HG03520 (cell line): ENCODE data around the gene TPCN2.

Source experiments
- ATAC-seq: cut with Tn5 transposase; IDR thresholded peaks from one replicate; pipeline ENCODE4 v1.9.1; 2021; ENCODE audit warnings: mild to moderate bottlenecking, moderate library complexity; ENCODE audit not compliant: unreplicated experiment

TPCN2 gene

DNA sequence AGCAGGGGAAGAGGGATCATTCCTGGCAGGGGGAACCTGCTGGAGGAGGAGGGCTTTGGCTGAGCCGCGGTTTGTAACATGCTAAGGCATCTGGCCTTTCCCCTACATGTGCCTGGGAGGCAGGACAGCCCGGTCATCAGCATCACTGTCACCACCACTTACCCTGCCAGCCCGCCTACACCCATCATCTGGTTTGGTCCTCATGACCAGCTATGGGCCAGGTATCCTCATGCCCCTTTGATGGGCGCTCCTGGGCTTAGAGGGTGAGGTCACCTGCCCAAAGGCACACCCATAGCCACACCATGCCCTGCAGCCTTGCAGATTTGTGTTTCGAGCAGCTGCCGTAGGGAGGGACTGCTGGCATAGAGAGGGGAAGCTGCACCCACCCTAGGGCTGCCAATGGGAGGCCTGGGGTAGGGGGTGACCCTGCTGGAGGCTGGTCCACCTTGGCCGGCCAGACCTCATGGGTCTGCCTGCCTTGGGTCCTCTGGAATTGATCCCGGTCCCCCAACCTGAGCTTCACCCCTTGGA, 38.3 kb upstream of the TPCN2 start:
- no peak for ATAC-seq

DNA sequence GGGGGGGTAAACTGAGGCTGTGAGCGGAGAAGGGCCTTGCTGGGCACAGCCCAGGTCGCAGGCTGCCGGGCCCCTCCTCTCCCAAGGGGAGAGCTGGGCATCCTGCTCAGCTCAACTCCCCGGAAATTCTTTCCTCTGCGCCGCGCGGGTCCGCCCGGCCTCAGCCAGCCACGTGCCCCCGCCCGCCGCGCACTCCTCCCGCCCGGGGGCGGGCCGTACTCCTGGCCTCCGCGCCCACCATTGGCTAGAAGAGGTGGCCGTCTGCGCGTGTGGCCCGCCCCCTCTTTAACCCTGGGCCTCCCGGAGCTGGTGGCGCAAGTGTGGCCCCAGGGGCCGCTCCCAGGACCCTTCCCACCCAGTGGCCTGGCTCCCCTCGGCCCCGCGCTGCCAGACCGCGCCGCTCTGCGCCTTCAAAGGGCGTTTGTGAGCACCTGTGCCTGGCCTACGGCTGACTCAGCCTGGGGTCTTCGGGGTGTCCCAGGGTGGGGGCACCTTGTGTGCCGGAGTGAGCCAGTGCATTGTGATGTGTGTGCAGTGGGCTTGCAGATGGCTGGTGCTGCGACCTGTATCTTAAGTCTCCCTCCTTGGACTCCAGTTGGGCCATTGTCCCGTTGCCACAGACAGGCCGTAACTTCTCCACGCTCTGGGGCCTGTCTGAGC, 37.6 kb upstream of the TPCN2 start:
- no peak for ATAC-seq

DNA sequence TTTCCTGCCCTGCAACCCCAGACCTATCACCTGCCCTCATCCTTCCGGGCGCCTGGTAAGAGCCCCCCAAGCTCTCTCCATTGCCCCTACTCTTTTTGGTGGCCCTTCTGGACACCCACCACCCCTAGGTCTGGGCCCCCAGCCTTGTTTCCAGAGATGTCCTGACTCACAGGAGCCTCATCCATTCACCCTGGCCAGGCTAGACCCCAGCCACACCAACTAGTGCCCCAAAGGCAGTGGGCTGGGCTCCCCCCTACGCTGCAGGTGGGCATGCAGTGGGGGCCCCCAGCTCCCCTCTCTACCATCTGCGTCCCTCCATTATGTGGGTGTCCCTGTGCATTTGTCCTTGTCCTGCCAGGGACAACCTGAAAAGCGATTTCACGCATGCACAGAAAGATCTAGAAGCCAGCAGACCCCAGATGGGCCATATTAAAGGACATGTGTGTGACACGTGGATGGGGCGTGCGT, 37.1 kb upstream of the TPCN2 start:
- ATAC-seq, result no peak

DNA sequence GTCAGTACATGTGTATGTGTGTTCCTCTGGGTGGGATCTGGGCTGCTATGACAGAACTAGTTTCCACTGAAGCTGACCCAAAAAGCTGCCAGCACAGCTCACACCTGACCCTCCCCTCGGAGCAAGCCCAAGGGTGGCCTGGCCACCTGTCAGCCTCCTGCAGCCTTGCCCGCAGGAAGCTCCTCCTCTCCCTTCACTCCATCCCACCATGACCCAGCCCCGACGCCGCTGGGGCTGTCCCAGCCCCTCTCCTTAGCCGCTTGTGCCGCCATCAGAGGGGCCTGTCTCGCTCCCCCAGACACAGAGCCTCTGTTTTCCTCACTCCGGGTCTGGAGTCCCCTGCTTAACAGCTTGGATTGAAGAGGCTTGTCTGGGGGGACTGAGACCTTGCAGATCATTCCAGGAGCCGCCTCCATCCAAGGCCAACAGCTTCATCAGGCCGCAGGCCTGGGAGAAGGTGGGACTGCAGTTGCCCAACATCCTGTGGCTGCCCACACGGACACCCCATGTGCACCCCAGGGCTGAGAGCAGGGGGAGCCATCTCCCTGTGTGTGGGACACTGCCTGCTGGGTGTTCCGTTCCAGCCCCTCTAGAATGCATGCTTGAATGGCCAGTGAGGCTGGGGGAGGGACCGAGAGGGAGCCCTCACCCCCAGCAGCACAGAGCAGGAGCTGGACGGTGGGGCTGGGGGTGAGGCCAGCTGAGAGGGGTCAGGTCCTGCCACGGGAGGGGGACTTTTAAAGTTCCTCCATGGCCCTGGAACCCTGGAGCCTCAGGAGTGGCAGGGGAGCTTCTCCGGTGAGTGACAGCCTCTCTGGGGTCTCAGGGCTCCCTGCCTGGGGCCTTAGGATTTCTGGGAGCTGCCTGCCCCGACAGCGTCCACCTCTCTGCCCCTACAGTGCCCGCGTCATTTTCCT, 36.4 kb upstream of the TPCN2 start:
- no peak for ATAC-seq

DNA sequence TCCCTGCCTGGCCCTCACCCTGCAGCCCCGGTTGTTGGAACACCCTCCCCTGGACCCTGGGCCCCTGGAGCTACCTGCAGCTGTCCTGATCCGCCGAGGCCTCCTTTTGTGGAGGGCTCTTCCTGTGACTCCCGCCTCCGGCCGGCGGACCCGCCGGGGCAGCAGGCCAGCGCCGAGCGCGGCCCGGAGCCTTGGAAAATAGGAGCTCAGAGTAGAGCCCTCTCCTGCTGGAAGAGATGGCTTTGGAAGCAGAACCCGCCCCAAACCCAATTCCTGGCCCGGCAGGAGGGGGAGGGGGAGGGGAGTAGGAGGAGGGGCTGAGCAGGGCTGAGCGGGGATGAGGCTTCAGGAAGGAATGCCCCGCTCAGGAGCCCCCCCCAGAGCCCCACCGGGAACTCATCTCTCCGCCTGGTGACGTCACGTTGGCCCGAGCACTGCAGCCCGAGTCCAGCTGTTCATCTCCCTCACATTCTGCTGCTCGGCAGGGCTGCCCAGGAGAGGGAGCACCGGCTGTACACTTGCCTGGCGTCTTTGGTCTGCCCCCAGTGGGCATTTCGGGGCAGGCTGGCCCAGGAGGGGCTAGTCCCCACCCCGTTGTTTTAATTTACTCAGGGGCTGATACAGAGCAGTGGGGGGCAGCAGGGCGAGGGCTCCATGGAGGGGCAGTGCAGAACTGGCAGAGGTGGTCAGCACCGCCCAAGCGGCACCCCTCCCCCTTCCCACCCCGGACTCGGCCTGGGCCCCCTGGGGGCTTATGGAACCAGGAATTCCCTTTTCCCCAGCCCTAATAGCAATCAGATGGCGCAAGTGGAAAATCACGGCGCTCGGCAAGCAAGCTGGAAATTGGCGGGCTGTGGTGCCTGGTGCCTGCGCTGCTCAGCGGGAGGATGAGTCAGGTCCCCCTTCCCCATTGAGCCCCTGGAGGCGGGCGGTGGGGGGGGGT, 35.5 kb upstream of the TPCN2 start, which contains the start of gene MRGPRF:
Gene MRGPRF (minus strand): TSS at position 238 of the 943 bp plus-strand sequence. CDS start 3,345 bp downstream, outside the sequence.
- no peak for ATAC-seq

DNA sequence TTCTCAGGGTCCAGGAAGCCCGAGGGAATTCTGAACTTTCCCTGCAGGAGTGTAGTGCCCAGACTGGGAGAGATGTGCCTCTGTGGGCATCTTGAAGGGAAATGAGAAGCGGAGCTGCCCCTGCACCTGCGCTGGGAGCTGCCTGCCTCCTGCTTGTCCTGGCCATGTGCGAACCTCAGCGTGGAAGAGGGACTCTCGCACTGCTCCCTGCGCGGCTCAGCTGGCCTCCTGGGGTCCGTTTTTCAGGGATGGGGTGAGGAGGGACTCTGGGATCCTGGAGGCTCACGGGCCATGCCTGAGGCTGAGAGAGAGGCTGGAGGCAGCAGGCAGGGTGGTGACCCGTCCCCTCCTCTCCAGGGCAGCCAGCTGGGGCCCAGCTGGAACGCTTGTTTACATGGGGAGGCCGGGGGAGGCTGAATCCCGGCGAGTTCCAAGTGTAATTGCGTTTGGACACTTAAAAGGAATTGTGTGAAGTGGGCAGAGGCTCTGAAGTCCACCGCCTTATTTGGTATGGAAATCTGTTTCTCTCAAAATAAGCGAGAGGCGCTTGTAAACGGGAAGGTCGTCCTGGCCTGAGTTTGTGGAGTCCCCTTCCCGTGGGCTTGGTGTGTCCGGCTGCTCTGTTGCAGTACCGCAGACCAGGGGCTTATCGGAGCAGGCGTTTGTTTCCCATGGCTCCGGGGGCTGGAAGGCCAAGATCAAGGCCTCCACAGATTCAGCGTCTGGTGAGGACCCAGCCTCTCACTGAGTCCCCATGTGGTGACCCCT, 34.5 kb upstream of the TPCN2 start:
- no peak for ATAC-seq

DNA sequence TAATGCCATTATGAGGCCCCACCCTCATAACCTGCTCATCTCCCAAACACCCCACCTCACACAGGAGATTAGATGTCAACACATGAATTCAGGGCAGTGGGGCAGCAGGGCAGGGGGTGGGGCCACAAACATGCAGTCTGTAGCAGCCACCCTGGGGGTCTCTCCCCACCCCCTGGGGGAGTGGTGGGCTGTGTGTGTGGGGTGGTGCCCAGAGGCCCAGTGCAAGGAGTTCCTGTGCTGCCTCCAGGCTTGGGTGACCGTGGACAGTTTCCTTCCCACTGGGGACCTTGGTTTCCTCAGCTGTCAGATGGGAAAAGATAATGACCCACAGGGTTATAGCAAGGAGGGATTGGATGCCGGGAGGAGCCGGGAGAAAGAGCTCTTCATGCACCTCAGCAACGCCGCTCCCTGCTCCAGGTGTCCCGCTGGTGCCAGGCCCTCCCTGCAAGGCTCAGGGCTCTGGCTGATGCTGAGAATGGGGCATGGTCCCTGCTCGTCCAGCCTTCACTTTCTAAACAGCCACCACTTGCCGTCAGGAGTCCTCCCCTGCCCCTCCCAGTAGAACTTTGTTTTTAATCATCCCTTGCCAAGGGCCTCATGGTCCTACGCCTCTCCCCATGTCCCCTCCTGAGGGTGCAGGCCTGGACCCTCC, 33.7 kb upstream of the TPCN2 start:
- ATAC-seq, result no peak

DNA sequence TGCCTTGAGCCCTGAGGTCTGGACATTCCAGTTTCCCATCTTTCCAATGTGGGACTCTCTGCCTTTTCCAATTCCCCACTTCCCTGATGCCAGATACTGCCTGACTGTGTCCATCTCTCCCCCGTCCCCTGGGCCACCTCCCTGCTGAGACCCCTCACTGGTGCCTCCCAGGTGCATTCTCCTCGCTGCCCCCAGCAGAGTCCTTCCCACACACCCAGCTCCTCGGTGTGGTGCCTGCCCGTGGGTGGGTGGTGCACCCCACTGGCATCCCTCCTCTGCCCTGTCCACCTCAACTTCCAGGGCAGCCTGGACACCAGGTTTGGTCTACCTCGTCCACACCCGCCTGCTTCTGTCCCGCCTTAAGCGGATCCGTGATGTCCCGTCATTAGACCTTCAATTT, 30.8 kb upstream of the TPCN2 start:
- no peak for ATAC-seq

DNA sequence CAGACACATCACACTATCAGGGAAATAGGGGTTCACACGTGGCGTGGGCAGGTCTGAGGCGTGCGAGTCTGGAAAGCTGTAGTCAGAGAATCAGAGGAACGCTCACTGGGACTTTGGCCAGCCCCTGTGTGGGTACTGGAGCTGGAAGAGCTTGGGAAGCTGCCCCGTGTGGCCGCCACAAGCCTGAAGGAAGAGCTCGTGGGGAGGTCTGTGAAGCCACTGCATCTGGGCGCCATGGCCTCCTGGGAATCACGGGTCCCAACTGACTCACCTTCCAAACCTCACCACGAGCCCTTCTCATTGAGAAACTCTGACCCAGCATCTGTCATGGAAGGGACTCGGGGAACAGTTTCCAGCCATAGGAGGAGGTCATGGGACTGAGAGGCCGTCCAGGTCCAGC, 29.8 kb upstream of the TPCN2 start:
- ATAC-seq, result no peak

DNA sequence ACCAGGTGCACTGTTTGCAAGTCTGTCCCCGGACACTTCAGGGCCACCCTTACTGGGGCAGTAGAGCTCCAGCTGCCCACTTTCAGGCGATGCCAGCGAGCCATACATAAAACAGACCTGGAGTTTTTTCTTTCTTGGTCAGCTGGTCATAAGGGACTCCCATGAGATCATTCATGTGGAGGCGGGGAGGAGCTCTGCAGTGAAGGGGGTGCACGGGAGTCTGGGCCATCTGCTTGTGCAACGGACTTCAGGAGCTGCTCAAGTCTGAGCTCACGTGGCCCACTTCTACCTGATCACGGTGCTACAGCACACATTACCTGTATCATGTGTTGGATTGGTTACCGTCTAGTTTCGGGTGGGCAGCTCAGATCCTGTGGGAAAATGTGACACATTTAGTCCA, 26.5 kb upstream of the TPCN2 start:
- no peak for ATAC-seq

DNA sequence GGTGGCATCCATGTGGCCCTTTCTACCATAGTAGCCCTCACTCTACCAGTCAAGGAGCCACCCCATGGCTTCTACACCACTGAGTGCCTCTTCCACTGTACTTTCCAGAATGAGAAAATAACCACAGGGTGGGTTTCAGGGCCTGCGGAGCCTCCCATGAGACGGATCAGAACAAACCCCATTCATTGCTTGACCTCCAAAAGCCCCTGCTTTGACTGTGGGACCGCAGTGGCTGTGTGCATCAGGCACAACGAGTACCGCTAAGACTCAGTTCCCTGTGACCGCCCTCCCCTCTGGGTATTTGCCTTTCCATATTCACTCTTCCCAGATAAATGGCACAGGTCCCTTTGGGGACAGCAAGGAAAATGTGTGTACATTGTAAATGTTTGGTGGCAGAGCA, 24.2 kb upstream of the TPCN2 start:
- no peak for ATAC-seq

DNA sequence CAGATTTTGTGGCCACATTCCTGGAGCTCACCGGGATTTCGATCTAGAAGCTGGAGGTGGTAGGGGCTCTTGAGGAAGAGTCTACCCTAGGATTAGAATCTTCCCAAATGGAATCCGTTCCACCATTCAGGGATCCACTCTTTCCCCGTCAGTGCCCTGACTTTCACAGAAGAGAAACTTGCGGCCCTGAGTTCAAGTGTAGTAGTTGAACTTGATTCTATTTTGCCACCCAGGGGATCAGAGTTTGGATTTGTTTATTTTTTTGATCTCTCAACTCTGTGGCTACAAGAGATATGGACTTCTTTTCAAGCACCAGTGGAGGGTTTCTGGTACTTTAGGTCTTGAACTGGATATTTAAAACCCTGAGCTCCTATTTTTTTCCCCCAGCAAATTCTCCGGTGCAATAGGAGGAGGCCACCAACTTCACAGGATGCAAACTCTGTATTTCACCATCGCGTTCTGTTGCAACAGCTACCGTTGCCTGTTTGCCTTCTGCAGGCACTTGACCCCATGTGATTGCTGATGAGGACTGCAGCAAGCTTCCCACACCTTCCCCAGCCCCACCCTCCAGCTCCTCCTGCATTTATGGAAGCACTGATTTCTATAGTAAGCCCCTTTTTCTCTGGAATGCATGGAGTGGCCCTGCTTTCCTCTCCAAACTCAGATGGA, 20.9 kb upstream of the TPCN2 start:
- no peak for ATAC-seq

DNA sequence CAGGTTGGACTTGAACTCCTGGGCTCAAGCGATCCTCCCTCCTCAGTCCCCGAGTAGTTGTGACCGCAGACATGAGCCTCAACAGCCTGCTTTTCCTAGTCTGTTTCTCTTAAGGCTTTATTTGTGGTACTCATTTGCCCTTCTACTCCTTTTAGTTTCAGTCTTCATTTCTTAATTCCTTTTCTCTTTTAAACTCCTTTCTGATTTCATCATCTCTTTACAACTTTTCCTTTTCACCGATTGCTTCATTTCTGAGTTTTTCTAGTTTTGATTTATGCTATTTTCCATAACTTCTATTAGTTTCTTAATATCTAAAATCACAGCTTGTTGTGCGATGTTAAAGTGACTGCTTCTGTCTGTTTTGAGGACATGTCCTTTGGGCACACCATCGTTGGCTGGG, 18.4 kb upstream of the TPCN2 start:
- ATAC-seq, result no peak

DNA sequence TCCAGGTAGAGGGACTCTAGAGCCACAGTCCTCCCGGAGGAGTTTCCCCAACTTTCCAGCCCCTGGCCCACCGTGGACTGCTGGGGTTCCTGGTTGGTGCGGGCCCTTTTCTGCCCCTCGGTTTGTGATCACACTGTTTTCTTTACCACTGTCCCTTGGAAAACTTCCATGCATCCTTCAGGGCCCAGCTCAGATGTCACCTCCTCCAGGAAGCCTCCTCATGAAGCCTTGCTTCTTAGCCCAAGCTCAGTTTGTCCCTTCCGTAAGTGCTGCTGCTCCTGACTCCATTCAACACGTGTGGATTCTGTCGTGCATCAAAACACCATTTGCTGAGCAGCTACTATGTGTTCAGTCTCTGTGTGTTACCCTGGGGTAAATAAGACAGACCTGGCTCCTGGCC, 15.9 kb upstream of the TPCN2 start:
- no peak for ATAC-seq

DNA sequence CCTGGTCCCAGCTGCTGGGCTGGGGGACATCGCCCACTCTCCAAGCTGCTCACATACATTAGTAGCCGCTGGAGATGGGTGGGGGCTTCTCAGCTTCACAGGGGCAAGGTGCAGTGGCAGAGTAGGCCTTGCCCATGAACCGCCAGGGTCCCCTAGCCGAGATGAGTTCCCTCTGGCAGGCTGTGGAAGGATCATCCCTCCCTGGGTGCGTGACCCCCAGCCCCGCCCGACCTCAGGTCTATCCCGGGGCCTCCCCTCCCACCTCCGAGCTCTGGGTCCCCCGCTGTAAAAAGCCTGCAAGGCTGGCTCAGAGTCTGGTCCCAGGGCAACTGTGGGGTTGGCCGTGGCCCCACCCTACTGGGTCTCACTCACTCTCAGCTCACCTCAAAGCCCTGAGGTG, 15.3 kb upstream of the TPCN2 start:
- no peak for ATAC-seq

DNA sequence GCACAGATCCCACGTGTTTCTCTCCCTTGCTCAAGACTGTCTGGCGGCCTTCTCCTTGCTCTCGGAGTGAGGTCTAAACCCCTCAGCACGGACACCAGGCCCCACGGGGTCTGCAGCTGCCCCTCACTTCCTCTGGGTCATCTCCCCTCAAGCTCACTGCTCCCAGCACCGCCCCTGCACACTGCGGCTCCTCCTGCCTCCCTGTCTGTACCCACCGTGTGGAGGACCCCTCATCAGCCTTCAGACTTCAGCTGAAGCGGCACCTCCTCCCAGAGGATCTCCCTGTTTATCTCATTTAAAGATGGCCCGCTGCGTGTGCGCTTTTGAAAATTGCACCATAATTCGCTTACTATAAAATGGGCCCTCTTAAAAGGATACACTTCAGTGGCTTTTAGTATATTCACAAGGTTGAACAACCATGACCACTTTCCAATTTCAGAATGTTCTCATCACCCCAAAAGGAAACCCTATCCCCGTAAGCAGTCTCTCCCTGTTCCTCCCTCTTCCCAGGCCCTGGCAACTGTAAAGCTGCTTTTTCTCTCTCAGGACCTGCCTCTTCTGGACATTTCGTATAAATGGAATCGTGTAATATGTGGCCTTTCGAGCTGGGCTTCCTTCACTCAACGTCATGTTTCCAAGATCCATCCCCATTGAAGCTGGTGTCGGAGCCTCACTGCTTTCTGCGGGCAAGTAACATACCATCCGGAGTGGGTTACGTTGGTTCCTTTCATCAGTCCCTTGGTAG, 14.4 kb upstream of the TPCN2 start:
- no peak for ATAC-seq

DNA sequence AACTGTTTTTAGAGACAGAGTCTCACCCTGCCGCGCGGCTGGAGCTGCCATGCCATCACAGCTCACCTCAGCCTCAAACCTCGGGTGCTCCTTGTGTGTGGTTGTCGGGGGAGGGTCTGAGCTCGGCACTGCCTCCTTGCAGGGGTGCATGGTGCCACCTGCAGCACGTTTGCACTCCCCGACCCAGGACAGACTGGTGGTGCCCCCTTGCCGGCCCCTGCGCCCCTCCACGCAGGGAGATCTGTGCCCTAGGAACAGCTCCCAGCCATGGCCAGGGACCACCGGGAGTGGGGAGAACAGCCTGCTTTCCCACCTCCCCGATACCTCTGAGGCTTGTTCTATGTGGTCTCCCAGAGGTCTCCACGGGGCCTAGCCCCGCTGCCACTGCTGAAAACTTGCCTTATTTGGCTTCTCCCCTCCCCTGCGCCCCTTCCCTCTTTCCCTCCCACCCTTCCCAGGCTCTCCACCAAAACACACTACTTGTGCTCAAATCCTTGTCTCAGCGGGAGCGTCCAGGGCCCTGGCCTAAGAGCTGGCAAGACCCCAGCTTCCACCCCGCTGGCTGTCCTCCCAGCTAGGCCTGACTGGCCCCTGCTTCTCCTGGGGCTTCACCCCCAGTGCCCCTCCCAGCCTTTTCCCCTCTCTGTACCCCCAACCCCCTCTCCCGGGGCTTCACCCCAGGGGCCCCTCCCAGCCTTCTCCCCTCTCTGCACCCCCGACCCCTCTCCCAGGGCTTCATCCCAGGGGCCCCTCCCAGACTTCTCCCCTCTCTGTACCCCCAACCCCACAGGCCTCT, 13.4 kb upstream of the TPCN2 start:
- ATAC-seq, result no peak

DNA sequence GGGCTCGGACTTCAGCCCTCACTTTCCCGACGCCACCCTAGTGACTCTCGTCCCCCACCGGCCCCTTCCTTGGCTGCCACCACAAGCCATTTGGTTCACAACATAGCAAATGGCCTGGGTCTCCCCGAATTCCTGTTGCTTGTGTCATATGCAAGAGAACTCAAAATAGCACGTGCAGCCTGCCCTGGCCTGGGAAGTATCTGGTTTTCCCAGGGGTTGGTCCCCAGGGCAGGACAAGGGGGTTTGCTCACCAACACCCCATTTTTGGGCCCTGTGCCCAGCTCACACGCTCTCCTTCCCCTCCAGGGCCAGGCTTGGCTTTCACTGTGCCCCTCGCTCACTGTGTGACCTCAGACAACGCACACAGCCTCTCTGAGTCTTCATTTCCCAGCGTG, 12.8 kb upstream of the TPCN2 start:
- ATAC-seq, result no peak
